GM23248 (cell line): ENCODE data around the gene AGAP1.

Experiments used
- EZH2 ChIP-seq: fragments of 200-600 bp; sonication (generic); IDR thresholded peaks from 2 replicates; pipeline ENCODE4 v1.6.1; 2018; ENCODE audit warnings: antibody characterized with exemption, mild to moderate bottlenecking; ENCODE audit not compliant: insufficient read depth, poor library complexity, severe bottlenecking
- EZH2phosphoT487 ChIP-seq: fragments of 200-600 bp; sonication (generic); IDR thresholded peaks from 2 replicates; pipeline ENCODE4 v1.6.1; 2018; ENCODE audit warnings: antibody characterized with exemption, moderate library complexity, mild to moderate bottlenecking, low read depth; ENCODE audit not compliant: insufficient read depth

- TF ChIP-seq EZH2 = no peak
- no peak for TF ChIP-seq EZH2phosphoT487
Measured at GRCh38 chr2:235937087-235937486, 443.2 kb downstream of the AGAP1 start.
